GM21367 (cell line): ENCODE measurements around the gene SLC38A10.

Experiments
- ATAC-seq: cut with Tn5 transposase; IDR thresholded peaks from one replicate; pipeline ENCODE4 v1.9.1; 2021; ENCODE audit not compliant: unreplicated experiment

SLC38A10 gene

DNA sequence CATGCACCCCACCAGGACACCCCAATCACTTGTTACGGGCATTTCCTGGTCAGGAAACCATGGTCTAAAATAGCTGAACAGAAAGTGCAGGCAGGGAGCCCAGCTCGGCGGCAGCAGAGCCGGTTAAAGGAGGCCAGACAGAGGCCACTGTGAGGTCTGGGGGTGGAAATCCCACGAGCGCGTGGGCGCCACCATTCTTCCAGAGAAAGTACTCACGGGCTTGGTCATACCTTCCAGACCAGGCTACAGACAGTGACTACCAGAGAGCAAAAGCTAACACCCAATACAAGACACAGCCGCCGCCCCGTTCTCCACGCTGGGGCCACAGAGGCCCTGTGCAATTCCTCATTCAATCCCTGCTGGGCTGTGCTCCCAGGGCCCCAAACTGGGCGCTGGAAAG is 84.2 kb downstream of the SLC38A10 start:
- ATAC-seq, result no peak

- no peak for ATAC-seq
Measured at GRCh38 chr17:81210466-81210865, 84.6 kb downstream of the SLC38A10 start.

- ATAC-seq, result no peak
Measured at GRCh38 chr17:81209141-81209540, 86.0 kb downstream of the SLC38A10 start.

DNA sequence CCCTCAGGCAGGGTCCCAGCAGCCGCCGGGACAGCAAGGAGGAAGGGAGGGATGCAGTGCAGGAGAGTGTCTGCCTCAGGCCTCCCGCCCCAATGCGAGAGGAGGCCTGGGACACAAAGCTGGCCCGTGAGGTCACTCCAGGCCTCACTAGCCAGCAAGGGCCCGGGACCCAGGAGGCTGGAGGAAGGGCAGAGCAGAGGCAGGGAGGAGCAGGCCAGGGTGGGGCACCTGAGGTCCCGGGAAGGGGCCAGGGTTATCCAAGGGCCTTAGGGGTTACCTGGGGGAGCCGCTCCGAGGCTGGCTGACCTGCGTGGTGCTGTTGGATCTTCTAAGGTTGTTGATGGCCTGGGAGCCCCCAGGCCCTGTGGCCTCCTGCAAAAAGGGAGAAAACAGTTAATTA is 86.5 kb downstream of the SLC38A10 start:
- no peak for ATAC-seq

GRCh38 chr17:81207610-81208581 is 87.2 kb downstream of the SLC38A10 start:
- no peak for ATAC-seq

DNA sequence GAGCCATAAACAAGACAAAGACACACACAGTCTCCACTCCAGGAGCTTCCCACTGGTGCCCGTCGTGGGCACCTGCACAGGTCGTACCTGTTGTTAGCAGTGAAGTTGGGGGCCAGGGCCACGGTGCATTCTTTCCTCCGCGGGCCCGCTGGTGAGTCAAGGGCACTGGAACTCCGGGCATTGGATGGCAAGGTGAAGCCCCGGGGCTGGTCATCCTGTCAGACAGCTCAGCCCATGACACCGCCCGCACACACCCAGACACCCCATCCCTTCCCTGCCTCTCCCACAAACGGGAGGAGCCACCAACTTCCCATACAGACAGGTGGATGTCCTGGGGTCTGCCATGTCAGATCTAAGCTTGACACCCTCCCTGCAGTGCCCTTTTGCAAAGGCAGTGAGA is 88.5 kb downstream of the SLC38A10 start:
- ATAC-seq, result no peak

DNA sequence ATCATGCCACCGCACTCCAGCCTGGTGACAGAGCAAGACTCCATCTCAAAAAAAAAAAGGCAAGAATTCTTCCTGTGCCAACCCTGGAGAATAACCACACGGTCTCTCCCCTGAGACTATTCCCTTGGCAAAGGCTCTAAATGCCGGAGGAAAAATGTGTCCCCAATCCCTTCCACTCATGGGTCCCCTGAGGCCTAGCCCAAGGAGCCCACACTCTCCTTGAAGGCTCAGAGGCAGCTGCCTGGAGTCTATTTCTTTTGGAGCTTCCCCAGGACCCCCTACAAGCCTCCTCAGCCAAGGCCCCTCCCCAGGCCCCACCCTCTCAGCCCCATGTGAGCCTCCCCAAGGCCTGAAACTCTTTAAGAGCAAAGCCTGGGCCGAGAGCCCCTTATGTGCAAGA is 88.9 kb downstream of the SLC38A10 start:
- ATAC-seq, result no peak

- no peak for ATAC-seq
Measured at GRCh38 chr17:81204578-81204977, 90.5 kb downstream of the SLC38A10 start.

- no peak for ATAC-seq
Measured at GRCh38 chr17:81203136-81203535, 92.0 kb downstream of the SLC38A10 start.

DNA sequence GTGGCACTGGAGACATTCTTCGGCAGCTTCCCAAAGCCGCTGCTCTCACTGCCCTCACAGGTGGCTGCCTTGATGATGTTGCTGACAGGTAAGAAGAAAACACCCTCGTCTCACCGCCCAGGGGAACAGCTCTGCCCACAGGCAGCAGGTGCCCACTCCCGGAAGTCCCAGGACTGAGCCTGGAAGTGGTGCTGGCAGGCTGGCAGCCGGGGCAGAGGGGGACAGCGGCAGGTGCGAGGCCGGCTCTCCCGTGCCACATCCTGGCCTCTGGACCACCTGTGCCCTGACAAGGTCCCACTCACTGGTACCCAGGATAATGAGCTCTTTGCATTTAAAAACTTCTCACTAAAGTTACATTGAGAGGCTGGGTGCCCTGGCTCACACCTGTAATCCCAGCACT is 92.8 kb downstream of the SLC38A10 start:
- ATAC-seq, result no peak

- no peak for ATAC-seq
Measured at GRCh38 chr17:81200695-81201580, 94.2 kb downstream of the SLC38A10 start.

- ATAC-seq, result no peak
Measured at GRCh38 chr17:81200201-81200600, 94.9 kb downstream of the SLC38A10 start.

- ATAC-seq, result no peak
Measured at GRCh38 chr17:81199482-81199830, 95.7 kb downstream of the SLC38A10 start.

- ATAC-seq, result no peak
Measured at GRCh38 chr17:81198826-81199481, 96.2 kb downstream of the SLC38A10 start.

DNA sequence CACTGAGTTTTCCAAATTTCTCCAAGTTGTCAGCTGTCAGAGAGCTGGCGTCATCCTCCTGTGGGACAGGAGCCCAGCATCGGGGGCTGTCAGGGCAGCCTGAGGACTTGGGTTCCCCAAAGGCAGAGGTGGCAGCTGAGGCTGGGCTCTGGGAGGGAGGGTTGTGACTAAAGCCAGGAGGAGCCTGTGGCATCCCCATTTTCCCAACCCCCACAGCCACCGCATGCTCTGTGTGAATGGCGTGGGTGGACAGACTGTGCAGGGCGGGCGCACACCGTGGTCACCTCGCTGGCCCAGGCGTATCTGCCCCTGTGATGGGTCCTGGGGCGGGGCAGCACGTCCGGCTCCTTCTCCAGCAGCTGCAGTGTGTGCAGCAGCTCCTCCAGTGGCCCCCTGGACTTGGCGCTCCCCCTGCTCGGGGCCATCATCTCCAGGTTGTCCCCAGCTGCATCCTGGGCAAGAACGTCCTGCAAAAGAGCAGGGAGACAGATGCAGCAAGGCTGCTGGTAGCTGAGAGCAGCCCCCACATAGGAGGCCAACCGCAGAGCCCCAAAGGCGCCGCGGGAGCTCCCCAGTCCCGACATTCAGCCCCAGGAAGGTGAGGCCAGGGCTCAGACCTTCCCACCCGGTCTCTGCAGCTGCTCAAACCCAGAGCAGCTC is 97.1 kb downstream of the SLC38A10 start:
- ATAC-seq, result no peak

DNA sequence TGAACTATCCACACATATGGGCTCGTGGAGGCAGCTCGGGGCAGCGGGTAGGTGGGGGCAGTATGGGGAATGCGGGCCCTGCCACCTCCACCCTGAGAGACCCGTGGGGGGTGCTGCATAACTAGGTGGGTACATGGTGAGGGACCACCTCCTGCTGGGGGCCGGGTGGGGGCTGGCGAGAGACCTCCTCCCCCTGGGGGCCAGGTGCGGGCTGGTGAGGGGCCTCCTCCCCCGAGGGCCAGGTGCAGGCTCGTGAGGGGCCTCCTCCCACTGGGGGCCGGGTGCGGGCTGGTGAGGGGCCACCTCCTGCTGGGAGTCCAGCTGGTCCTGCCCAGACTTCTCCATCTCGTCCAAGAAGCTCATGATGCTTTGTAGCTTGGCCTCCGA is 97.7 kb downstream of the SLC38A10 start:
- ATAC-seq, result no peak

DNA sequence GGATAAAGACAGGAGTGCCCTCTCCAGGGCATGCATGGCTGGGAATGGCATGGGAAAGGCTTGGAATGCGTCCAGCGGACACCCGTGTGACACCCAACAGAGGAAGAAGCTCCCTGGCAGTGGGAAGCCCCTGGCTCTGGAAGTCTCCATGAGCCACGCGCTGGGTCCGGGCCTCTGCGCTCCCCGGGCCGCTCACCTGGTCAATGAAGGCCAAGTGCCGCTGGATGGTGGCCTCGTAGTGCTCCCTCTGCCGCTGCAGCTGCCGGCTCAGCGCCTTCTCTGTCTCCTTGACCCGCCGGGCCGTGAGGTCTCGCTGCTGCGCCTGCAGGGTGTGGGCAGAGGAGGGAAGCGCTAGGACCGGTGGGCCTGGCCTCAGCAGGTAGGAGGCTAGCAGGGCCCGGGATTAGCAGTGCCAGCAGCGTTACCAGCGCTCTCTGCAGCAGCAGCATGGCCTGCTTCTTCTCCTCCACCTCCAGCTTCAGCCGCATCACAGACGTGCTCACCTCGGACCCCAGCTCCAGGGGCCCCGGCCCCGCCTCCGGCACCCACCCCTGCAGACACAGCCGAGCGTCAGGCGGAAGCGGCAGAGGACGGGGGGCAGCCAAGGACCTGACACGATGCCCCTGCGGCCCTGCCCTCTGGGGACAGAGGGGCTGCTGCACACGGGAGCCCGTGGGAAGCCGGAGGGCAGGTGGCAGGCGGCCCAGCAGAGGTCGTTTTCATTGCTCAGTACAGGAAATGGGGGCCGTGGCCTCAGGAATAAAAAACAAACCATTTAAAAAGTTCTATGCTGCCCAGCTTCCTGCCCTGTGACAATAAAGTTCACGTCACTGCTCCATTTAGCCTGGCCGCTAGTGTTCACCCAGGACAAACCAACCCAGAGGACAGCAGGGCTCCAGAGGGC is 98.3 kb downstream of the SLC38A10 start:
- ATAC-seq, result no peak

DNA sequence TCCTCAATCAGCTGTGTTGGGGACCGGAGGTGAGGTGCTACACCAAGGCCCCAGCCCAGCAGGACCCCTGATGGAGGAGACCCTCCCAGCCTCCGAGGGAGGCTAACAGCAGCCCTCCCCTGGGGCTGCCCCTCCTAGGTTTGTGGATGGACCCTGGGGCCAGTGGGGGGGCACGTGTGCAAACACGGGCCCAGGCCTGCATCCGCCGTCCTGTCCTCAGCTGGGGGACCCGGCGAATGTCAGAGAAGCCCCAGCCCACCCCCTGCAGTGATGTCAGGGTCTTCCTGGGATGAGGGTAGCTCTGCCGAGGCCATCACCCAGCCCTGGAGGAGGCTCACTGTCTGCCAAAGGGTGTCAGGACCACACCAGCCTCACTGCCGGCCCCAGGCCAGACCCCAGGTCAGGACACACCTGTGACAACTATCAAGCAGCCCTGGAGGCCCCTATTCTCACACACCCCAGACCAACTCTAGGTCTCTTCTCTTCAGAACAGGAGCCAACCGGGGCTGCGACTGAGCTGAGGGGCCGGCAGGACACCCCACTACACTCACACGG is 99.1 kb downstream of the SLC38A10 start:
- ATAC-seq, result no peak
